NCI-H187 treated with DMSO at 0.1 percent for 48 hours (cell line): ENCODE results near the gene ZC3HAV1L.
"Not testable (repeated sequence)": the region's sequence is repeated elsewhere in the genome, so short reads cannot be mapped to it uniquely, and the experiment has no call there.

ENCODE experiments used
- DNase-seq: peaks from one replicate; lab custom pipeline; 2025; lab: John Stamatoyannopoulos, UW

ZC3HAV1L gene

GRCh38 chr7:139035586-139036353, at the start of gene ZC3HAV1L:
Gene ZC3HAV1L, minus strand, starts transcription at chr7:139036042. Its CDS starts 25 bp downstream, at chr7:139036017.
- no peak for DNase-seq

- DNase-seq: no peak
Observed at GRCh38 chr7:139084709-139085108, 48.9 kb upstream of the ZC3HAV1L start.

- no peak for DNase-seq
Observed at GRCh38 chr7:139081584-139081983, 45.7 kb upstream of the ZC3HAV1L start.

GRCh38 chr7:139080905-139081304, 45.1 kb upstream of the ZC3HAV1L start:
- DNase-seq: no peak

GRCh38 chr7:139079861-139080260, 44.0 kb upstream of the ZC3HAV1L start:
- no peak for DNase-seq

GRCh38 chr7:139078911-139079310, 43.1 kb upstream of the ZC3HAV1L start:
- DNase-seq: no peak

- DNase-seq: no peak
Observed at GRCh38 chr7:139078399-139078798, 42.6 kb upstream of the ZC3HAV1L start.

GRCh38 chr7:139077706-139078105, 41.9 kb upstream of the ZC3HAV1L start:
- DNase-seq: not testable (repeated sequence)

- DNase-seq: no peak
Observed at GRCh38 chr7:139075871-139076686, 40.2 kb upstream of the ZC3HAV1L start.

- peak; percentile 48 for DNase-seq
Observed at GRCh38 chr7:139075031-139075652, 39.3 kb upstream of the ZC3HAV1L start.

- no peak for DNase-seq
Observed at GRCh38 chr7:139072796-139073195, 37.0 kb upstream of the ZC3HAV1L start.

- DNase-seq: no peak
Observed at GRCh38 chr7:139071680-139072079, 35.8 kb upstream of the ZC3HAV1L start.

GRCh38 chr7:139068544-139069399, 32.9 kb upstream of the ZC3HAV1L start:
- no peak for DNase-seq

- no peak for DNase-seq
Observed at GRCh38 chr7:139066315-139066714, 30.5 kb upstream of the ZC3HAV1L start.

GRCh38 chr7:139065323-139065722, 29.5 kb upstream of the ZC3HAV1L start:
- DNase-seq: no peak

- no peak for DNase-seq
Observed at GRCh38 chr7:139061416-139061815, 25.6 kb upstream of the ZC3HAV1L start.

GRCh38 chr7:139060695-139061237, 24.9 kb upstream of the ZC3HAV1L start:
- no peak for DNase-seq

GRCh38 chr7:139059905-139060304, 24.1 kb upstream of the ZC3HAV1L start:
- DNase-seq: no peak

- DNase-seq: no peak
Observed at GRCh38 chr7:139058943-139059342, 23.1 kb upstream of the ZC3HAV1L start.

GRCh38 chr7:139055674-139056073, 19.8 kb upstream of the ZC3HAV1L start:
- no peak for DNase-seq

- DNase-seq: not testable (repeated sequence)
Observed at GRCh38 chr7:139054656-139055055, 18.8 kb upstream of the ZC3HAV1L start.
